ENCODE measurements around the gene CASTOR1.

The CASTOR1 gene

DNA sequence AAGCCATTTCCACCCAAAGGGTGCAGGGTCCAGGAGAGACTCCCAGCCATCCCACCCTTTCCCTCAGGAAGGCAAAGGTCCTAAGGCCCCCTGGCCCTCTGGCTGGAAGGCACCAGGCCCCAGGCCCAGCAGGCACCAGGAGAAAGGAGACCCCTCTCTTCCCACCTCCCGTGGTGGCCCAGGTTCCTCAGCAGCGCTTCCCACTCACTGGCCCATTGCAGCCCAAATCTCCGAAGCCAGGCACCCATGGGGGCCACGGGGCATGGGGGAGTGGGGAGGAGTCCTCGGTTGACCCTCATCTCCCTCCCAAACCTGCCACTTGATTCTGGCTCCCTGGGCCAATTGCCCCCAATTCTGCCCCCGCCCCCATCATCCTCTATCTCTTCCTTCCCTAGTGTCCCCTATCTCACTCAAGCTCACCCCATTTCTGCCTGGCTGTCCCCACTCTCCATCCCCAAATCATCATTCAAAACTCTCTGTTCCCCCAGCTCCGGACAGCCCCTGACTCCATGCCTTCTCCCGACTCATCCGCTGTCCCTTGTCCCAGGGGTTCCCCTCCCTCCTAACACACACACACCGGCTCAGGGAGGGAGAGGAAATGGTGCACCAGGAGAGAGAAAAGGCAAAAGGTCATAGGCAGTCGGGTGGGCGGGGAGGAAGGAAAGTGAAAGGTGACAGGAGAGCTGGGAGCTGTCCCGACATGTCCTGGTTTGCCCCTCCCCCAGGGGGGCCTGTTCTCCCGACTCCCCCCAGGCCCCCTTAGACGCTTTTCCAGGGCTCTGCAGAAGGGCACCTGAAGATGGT, 43.9 kb downstream of the CASTOR1 start:
- DNase-seq (ENCODE audit: low spot score): peak; percentile 48
- in situ Hi-C loops (cut with MboI; ENCODE audit: low sequenced_read_pairs, unreplicated experiment): no loop called here
- TF ChIP-seq, protein P1, sequence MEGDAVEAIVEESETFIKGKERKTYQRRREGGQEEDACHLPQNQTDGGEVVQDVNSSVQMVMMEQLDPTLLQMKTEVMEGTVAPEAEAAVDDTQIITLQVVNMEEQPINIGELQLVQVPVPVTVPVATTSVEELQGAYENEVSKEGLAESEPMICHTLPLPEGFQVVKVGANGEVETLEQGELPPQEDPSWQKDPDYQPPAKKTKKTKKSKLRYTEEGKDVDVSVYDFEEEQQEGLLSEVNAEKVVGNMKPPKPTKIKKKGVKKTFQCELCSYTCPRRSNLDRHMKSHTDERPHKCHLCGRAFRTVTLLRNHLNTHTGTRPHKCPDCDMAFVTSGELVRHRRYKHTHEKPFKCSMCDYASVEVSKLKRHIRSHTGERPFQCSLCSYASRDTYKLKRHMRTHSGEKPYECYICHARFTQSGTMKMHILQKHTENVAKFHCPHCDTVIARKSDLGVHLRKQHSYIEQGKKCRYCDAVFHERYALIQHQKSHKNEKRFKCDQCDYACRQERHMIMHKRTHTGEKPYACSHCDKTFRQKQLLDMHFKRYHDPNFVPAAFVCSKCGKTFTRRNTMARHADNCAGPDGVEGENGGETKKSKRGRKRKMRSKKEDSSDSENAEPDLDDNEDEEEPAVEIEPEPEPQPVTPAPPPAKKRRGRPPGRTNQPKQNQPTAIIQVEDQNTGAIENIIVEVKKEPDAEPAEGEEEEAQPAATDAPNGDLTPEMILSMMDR (IDR thresholded peaks at IDR 0.05; ENCODE audit: borderline replicate concordance, control extremely low read depth, extremely low read depth, insufficient read depth, missing control alignments): no peak

DNA sequence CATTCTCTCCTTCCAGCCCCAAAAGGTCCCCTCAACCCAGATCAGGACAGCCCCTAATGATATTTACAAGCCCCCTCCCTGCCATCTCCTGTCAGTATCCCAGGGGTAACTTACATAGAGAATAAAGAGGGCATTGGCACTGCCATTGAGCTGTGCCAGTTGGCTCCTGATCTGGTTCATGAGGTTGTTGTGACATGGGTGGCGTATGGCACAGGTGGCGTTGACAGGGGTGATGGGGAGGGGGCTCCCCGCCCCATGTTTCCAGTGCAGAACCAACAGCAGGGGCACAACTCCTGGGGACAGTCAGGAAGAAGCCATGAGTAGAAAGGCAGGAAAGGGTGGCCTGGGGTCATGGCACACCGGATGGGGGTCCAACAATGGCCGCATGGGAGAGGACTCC, 44.7 kb downstream of the CASTOR1 start:
- DNase-seq (ENCODE audit: low spot score): no peak
- TF ChIP-seq, protein P1 (IDR thresholded peaks at IDR 0.05; ENCODE audit: borderline replicate concordance, control extremely low read depth, extremely low read depth, insufficient read depth, missing control alignments): no peak
- in situ Hi-C loops (cut with MboI; ENCODE audit: low sequenced_read_pairs, unreplicated experiment): no loop called here

DNA sequence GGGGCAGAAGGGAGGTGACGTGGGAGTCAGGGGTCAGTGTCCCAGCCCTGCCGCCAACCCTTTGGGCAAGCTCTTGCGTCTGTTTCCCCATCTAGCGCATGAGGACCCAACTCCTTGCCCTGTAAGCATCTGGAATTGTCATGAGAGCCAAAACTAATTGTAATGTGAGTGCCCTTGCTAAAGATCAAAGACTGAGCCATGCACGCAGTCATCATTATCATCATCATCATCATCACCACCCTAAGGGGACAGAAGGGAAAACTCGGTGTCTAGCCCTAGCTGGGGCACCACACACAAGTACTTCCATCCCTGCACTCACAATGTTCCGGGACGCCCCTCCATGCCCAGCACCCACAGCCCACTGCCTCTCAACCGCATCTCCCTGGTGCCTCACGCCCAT, 45.2 kb downstream of the CASTOR1 start:
- TF ChIP-seq, protein P1 (IDR thresholded peaks at IDR 0.05; ENCODE audit: borderline replicate concordance, control extremely low read depth, extremely low read depth, insufficient read depth, missing control alignments): no peak
- in situ Hi-C loops (cut with MboI; ENCODE audit: low sequenced_read_pairs, unreplicated experiment): no loop called here
- DNase-seq (ENCODE audit: low spot score): no peak

DNA sequence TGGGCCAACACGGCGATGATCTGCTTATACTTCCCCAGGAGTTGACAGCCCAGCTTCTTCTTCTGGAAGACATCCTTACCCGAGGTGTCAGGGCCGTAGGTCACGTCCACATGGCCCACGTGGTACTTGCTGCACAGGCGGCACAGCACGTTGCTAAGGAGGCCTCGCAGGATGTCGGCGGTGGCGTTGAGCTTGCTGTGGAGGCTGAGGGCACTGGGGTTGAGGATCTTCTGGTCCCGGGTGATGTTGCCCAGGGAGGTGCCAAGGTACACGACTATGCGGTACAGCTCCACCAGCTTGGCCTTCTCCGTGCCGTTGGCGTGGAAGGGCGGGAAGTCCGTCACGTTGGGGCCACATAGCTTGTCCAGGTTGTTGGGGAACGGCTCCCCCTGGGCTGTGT, 45.6 kb downstream of the CASTOR1 start:
- TF ChIP-seq, protein P1 (IDR thresholded peaks at IDR 0.05; ENCODE audit: borderline replicate concordance, control extremely low read depth, extremely low read depth, insufficient read depth, missing control alignments): no peak
- in situ Hi-C loops (cut with MboI; ENCODE audit: low sequenced_read_pairs, unreplicated experiment): no loop called here
- no peak for DNase-seq (ENCODE audit: low spot score)

DNA sequence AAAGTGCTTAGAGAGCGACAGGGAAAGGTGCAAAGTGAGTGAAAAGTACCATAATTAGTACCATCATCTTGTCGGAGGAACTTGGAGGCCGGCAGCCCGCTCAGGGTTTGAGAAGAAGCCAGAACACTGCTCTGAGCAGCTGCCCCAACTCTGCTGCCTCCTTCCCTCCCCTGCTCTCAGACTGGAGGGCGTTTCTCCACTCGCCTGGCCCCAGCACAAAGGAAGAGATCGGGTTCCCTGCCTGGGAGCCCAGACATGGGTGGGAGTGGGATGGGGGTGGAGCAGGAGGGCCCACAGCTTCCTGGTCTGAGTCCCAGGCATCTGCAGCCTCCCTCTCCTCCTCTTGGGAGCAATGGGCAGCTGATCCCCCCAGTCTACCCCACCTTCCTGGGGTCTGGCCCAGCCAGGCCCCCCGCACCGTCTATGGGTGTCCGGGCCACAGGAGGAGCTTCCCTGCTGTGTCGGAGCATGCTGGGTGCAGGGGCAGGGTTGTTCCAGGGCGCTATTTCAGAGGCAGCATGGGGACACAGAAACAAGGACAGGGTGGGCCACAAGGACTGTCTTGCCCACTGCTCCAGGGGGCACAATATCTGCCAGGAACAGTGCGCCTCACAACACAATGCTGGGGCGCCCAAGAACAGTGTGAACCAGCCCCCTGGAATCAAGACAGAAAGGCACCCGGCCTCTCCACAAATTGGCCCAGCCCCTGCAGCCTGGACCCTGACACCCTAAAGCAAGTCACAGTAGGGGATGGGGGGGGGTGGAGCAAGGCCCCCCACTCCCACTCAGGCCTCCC, 47.5 kb downstream of the CASTOR1 start:
- TF ChIP-seq, protein P1 (IDR thresholded peaks at IDR 0.05; ENCODE audit: borderline replicate concordance, control extremely low read depth, extremely low read depth, insufficient read depth, missing control alignments): no peak
- DNase-seq (ENCODE audit: low spot score): no peak
- in situ Hi-C loops (cut with MboI; ENCODE audit: low sequenced_read_pairs, unreplicated experiment): no loop called here

DNA sequence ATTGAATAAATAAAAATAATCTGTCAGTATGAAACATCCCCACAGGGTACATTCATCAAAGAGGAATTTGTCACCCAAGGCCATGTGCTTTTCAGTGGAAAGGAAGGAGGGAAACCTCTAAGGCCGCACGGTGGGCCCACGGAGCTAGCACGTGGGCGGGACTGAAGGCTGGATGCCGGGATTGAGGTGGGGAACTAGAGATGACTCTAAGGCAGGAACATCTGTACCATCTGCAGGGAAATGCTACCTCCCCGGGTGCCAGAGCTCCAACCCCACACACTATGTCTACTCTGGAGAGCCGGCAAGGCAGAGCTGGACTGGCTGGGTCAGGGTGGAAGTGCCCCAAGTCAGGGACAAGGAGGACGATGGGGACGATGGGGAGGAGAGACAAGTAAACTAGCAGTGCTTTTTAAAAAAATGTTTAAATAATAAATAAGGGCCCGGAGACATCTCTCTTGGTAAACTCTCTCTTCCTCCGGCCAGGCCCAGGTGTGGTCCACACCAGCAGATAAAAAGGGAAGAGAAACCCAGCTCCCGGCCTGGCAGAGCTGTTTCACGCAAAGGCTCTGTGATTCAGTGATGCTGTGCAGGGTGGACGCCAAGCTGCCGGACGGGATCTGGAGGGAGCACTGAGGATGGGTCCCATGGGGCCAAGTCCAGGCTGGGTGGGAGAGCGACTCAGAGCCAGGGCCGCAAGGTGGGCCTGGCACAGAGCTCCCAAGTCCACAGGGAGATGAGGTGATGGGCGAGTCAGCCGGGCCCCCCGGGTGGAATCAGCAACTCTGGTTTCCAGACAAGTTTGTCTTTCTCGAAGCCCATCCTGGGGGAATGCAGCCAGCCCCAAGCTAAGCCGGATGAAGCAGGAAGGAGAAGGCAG, 48.5 kb downstream of the CASTOR1 start:
- peak; percentile 59 for DNase-seq (ENCODE audit: low spot score)
- TF ChIP-seq, protein P1 (IDR thresholded peaks at IDR 0.05; ENCODE audit: borderline replicate concordance, control extremely low read depth, extremely low read depth, insufficient read depth, missing control alignments): no peak
- in situ Hi-C loops (cut with MboI; ENCODE audit: low sequenced_read_pairs, unreplicated experiment): no loop called here

Data from GM13976 (cell line).